DOHH2 (cell line): Measurements from ENCODE around the gene SIPA1.
A peak's percentile ranks its signal among the peaks of the same experiment; 100 is the strongest.

Experiments used
- H3F3A ChIP-seq: fragments of 200-600 bp; sonication (generic), shearing (Covaris generic); 2 replicates; pipeline ENCODE4 v1.6.0; 2016; ENCODE audit warnings: antibody characterized with exemption, mild to moderate bottlenecking; ENCODE audit not compliant: control insufficient read depth, insufficient read depth
- H3K27ac ChIP-seq: fragments of 200-600 bp; sonication (generic); 2 replicates; pipeline ENCODE4 v1.5.1; 2014; ENCODE audit warnings: low read depth, mild to moderate bottlenecking, low read length, moderate library complexity
- H3K27me3 ChIP-seq: fragments of 200-600 bp; sonication (generic); 2 replicates; pipeline ENCODE4 v1.6.1; 2014; ENCODE audit warnings: mild to moderate bottlenecking, low read length, mixed read lengths; ENCODE audit not compliant: control insufficient read depth
- H3K36me3 ChIP-seq: fragments of 200-600 bp; sonication (generic); 2 replicates; pipeline ENCODE4 v1.6.1; 2014; ENCODE audit warnings: mild to moderate bottlenecking, low read length, moderate library complexity, mixed read lengths; ENCODE audit not compliant: control insufficient read depth
- H3K4me1 ChIP-seq: fragments of 200-600 bp; sonication (generic); 2 replicates; pipeline ENCODE4 v1.6.1; 2014; ENCODE audit warnings: mild to moderate bottlenecking, low read length, mixed read lengths; ENCODE audit not compliant: control insufficient read depth
- H3K4me2 ChIP-seq: fragments of 200-600 bp; sonication (generic); 2 replicates; pipeline ENCODE4 v1.6.0; 2014; ENCODE audit warnings: mild to moderate bottlenecking, low read length, moderate library complexity
- H3K4me3 ChIP-seq: fragments of 200-600 bp; sonication (generic); 2 replicates; pipeline ENCODE4 v1.5.1; 2014; ENCODE audit warnings: mild to moderate bottlenecking, low read length, mixed read lengths
- H3K79me2 ChIP-seq: fragments of 200-600 bp; sonication (generic); 2 replicates; pipeline ENCODE4 v1.6.1; 2014; ENCODE audit warnings: mild to moderate bottlenecking, low read length, mixed read lengths; ENCODE audit not compliant: control insufficient read depth
- H3K9me2 ChIP-seq: fragments of 200-600 bp; sonication (generic); replicated peaks from 2 replicates; pipeline ENCODE4 v1.6.1; 2014; ENCODE audit warnings: mild to moderate bottlenecking, low read length, mixed read lengths; ENCODE audit not compliant: control insufficient read depth
- H3K9me3 ChIP-seq: fragments of 200-600 bp; sonication (generic); 2 replicates; pipeline ENCODE4 v1.6.1; 2014; ENCODE audit warnings: antibody characterized with exemption, low read length, mixed read lengths; ENCODE audit not compliant: control insufficient read depth, insufficient read depth
- H4K20me1 ChIP-seq: fragments of 200-600 bp; sonication (generic); 2 replicates; pipeline ENCODE4 v1.6.0; 2014; ENCODE audit warnings: low read depth, mild to moderate bottlenecking, antibody characterized with exemption, low read length, moderate library complexity; ENCODE audit not compliant: control insufficient read depth, insufficient read depth
- EZH2phosphoT487 ChIP-seq: fragments of 200-600 bp; sonication (generic); IDR thresholded peaks from 2 replicates; pipeline ENCODE4 v1.6.1; 2017; ENCODE audit warnings: borderline replicate concordance, mild to moderate bottlenecking, antibody characterized with exemption, low read length, moderate library complexity, mixed read lengths
- TF ChIP-seq, protein P1 (sequence below): fragments of 200-600 bp; sonication (generic); IDR thresholded peaks from one replicate; pipeline ENCODE4 v1.5.1; 2014; ENCODE audit warnings: antibody characterized with exemption, mild to moderate bottlenecking, low read depth, low read length; ENCODE audit not compliant: poor library complexity, severe bottlenecking

The SIPA1 gene

GRCh38 chr11:65642014-65642671 is 4.2 kb downstream of the SIPA1 start:
- Histone ChIP-seq H3K4me1 (peaks cover 44% of the 10 kb centered on the region), H3F3A (peaks cover 25% of the 10 kb centered on the region), H3K9me3 (no peaks in the 10 kb centered on the region), H3K27ac (no peak overlapping the region), H3K4me3 (no peak overlapping the region), H4K20me1 (no peaks in the 10 kb centered on the region), H3K9me2 (no peaks in the 10 kb centered on the region), H3K27me3 (no peaks in the 10 kb centered on the region), H3K36me3 (peaks cover 71% of the 10 kb centered on the region), H3K4me2 (peak overlapping the region; percentile 100; the same call in 1 of the 2 replicates), H3K79me2 (peaks cover 28% of the 10 kb centered on the region)
- no peak for TF ChIP-seq EZH2phosphoT487
- TF ChIP-seq, protein P1, sequence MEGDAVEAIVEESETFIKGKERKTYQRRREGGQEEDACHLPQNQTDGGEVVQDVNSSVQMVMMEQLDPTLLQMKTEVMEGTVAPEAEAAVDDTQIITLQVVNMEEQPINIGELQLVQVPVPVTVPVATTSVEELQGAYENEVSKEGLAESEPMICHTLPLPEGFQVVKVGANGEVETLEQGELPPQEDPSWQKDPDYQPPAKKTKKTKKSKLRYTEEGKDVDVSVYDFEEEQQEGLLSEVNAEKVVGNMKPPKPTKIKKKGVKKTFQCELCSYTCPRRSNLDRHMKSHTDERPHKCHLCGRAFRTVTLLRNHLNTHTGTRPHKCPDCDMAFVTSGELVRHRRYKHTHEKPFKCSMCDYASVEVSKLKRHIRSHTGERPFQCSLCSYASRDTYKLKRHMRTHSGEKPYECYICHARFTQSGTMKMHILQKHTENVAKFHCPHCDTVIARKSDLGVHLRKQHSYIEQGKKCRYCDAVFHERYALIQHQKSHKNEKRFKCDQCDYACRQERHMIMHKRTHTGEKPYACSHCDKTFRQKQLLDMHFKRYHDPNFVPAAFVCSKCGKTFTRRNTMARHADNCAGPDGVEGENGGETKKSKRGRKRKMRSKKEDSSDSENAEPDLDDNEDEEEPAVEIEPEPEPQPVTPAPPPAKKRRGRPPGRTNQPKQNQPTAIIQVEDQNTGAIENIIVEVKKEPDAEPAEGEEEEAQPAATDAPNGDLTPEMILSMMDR: no peak

DNA sequence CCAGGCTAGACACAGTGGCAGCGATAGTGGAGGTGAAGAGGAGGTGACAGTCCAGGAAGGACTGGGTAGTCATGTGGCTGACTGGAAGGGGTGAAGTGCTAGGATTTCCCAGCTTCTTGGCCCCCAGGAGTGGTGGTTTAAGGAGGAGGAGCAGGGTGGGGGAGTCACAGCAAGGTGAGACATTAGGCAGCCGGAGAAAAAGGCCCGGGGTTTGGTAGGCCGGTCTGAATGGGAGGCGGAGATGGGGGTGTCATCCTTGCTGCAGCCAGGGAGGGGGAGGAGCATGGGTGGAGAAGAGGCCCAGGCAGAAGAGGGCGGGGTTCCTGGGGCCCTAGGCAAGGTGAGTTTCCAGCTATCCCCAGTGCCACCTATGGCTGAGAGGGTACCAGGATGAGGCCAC is 6.1 kb downstream of the SIPA1 start:
- TF ChIP-seq EZH2phosphoT487: no peak
- Histone ChIP-seq H3K4me1 (peaks cover 28% of the 10 kb centered on the region), H3K36me3 (peaks cover 62% of the 10 kb centered on the region), H3K9me3 (no peaks in the 10 kb centered on the region), H3F3A (peaks cover 13% of the 10 kb centered on the region), H3K27me3 (no peaks in the 10 kb centered on the region), H3K4me2 (no peak overlapping the region), H3K79me2 (peaks cover 20% of the 10 kb centered on the region), H3K27ac (no peak overlapping the region), H3K4me3 (no peak overlapping the region), H4K20me1 (no peaks in the 10 kb centered on the region), H3K9me2 (no peaks in the 10 kb centered on the region)

GRCh38 chr11:65644837-65645236 is 6.9 kb downstream of the SIPA1 start:
- Histone ChIP-seq H3K4me2 (no peak overlapping the region), H4K20me1 (no peaks in the 10 kb centered on the region), H3K4me3 (no peak overlapping the region), H3K27ac (no peak overlapping the region), H3K9me2 (no peaks in the 10 kb centered on the region), H3K9me3 (no peaks in the 10 kb centered on the region), H3K27me3 (no peaks in the 10 kb centered on the region), H3F3A (peaks cover 7% of the 10 kb centered on the region), H3K4me1 (peaks cover 20% of the 10 kb centered on the region), H3K79me2 (peaks cover 18% of the 10 kb centered on the region), H3K36me3 (peaks cover 66% of the 10 kb centered on the region)
- TF ChIP-seq, protein P1: no peak

GRCh38 chr11:65645710-65646109 is 7.8 kb downstream of the SIPA1 start:
- peaks cover 11% of the 10 kb centered on the region for H3K4me1 ChIP-seq

More at GRCh38 chr11:65645710-65646109, 7.8 kb downstream of the SIPA1 start:
- Histone ChIP-seq H3F3A (0 out of 2 replicates have a peak, but pooled peaks cover 3% of the 10 kb centered on the region), H3K9me2 (no peaks in the 10 kb centered on the region), H3K36me3 (peaks cover 67% of the 10 kb centered on the region), H3K4me2 (no peak overlapping the region), H3K79me2 (peaks cover 10% of the 10 kb centered on the region), H3K27me3 (no peaks in the 10 kb centered on the region), H3K9me3 (no peaks in the 10 kb centered on the region), H3K4me3 (no peak overlapping the region), H4K20me1 (no peaks in the 10 kb centered on the region), H3K27ac (no peak overlapping the region)
- TF ChIP-seq, protein P1: no peak
- no peak for TF ChIP-seq EZH2phosphoT487
